ENCODE data around the gene LIMS2.

Gene LIMS2

GRCh38 chr2:127589841-127590240, 85.5 kb downstream of the LIMS2 start:
- no peak for DNase-seq (ENCODE audit: low read depth, low spot score)
- H3K27ac ChIP-seq: no peak overlapping the region

GRCh38 chr2:127589358-127589757, 86.0 kb downstream of the LIMS2 start:
- DNase-seq (ENCODE audit: low read depth, low spot score): no peak

More at GRCh38 chr2:127589358-127589757, 86.0 kb downstream of the LIMS2 start:
- no peak overlapping the region for H3K27ac ChIP-seq
